ENCODE data around the gene PRRG2.
"Not testable (repeated sequence)": the region's sequence is repeated elsewhere in the genome, so short reads cannot be mapped to it uniquely, and the experiment has no call there.

Gene PRRG2

DNA sequence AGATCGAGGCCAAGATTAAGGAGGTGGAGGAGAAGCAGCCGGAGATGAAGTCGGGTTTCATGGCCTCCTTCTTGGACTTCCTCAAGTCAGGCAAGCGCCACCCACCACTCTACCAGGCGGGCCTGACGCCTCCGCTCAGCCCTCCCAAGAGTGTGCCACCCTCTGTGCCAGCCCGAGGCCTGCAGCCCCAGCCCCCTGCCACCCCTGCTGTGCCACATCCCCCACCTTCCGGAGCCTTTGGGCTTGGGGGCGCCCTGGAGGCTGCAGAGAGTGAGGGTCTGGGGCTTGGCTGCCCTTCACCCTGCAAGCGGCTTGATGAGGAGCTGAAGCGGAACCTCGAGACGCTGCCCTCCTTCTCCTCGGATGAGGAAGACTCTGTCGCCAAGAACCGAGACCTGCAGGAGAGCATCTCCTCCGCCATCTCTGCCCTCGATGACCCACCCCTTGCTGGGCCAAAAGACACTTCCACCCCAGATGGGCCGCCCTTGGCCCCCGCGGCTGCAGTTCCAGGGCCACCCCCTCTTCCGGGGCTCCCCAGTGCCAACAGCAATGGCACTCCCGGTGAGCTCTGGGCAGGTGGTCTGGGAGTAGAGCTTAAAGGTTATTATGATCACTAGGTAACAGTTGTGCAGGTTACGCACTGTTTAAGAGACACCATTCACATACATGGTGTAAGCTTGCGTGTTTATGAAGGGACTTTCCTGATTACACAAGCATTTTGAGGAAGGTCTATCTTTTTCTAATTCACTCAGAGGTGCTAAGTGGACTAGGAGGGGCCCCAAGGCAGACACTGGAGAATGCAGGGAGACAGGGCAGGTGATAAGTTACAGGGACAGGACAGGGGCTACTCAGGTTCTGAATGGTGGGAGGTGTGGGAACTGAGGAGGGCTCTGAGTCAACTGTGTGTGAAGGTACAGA, 18.5 kb downstream of the PRRG2 start:
- Mint-ChIP-seq H3K4me1 (ENCODE audit: low read depth) (peaks cover 5% of the 10 kb centered on the region), H3K36me3 (ENCODE audit: low read depth) (peaks cover 28% of the 10 kb centered on the region), H3K27me3 (ENCODE audit: low read depth) (no peaks in the 10 kb centered on the region), H3K4me3 (no peak overlapping the region), H3K27ac (peak overlapping the region; percentile 65), H3K9me3 (no peaks in the 10 kb centered on the region)

DNA sequence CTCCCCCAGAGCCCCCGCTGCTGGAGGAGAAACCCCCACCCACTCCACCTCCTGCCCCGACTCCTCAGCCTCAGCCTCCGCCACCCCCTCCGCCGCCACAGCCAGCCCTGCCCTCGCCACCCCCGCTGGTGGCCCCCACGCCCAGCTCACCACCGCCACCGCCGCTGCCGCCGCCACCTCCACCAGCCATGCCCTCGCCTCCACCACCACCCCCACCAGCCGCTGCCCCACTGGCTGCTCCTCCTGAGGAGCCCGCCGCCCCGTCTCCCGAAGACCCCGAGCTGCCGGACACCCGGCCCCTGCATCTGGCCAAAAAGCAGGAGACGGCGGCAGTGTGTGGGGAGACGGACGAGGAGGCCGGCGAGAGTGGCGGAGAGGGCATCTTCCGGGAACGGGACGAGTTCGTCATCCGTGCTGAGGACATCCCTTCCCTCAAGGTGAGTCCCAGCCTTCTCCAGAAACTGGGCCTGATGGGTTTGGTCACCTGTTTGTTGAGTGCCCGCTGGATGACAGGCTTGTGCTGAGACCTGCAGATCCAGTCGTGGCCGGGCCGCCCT, 20.4 kb downstream of the PRRG2 start:
- Mint-ChIP-seq H3K27me3 (ENCODE audit: low read depth) (no peaks in the 10 kb centered on the region), H3K27ac (no peak overlapping the region), H3K36me3 (ENCODE audit: low read depth) (peaks cover 31% of the 10 kb centered on the region), H3K4me1 (ENCODE audit: low read depth) (peaks cover 5% of the 10 kb centered on the region), H3K4me3 (no peak overlapping the region), H3K9me3 (no peaks in the 10 kb centered on the region)

DNA sequence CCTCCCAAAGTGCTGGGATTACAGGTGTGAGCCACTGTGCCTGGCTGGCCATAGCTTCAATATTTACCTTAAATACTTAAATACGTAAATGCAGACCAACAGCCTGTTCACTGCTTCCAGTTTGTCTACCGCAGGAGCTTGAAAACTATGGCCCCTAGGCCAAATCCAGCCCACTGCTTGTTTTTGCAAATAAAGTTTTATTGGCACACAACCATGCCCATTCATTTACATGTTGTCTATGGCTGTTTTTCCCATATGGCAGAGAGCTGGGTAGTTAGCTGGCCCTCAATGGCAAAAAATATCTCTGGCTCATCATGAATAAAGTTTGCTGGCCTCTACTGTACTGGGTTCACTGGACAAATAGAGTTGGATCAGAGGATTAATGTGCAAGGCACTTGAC, 21.7 kb downstream of the PRRG2 start:
- Mint-ChIP-seq H3K36me3 (ENCODE audit: low read depth) (peaks cover 31% of the 10 kb centered on the region), H3K27me3 (ENCODE audit: low read depth) (no peaks in the 10 kb centered on the region), H3K4me3 (no peak overlapping the region)

DNA sequence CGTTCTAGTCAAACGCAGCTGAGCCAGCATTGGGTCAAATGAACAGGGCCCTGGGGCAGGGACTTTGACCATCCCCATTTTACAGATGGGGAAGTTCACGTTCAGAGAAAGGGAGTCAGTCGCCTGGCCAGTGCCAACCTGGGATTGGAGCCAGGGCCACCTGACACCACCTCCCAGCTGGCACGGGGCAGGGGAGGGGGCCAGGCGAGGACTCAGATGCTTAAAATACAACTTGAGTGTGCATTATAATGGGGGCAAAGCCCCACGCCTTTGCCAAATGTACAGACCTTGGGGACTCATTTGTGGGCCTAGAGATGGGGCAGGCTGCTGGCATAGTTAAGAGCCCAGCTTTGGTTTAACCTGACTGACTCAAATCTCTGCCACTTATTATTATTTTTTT, 24.5 kb downstream of the PRRG2 start:
- H3K27ac Mint-ChIP-seq = no peak overlapping the region
- H3K36me3 Mint-ChIP-seq (ENCODE audit: low read depth) = peaks cover 20% of the 10 kb centered on the region
- H3K4me1 Mint-ChIP-seq (ENCODE audit: low read depth) = peaks cover 2% of the 10 kb centered on the region
- no peaks in the 10 kb centered on the region for H3K27me3 Mint-ChIP-seq (ENCODE audit: low read depth)
- H3K4me3 Mint-ChIP-seq = no peak overlapping the region
- H3K9me3 Mint-ChIP-seq = no peaks in the 10 kb centered on the region

More for the DNA sequence above, 21.7 kb downstream of the PRRG2 start:
- Mint-ChIP-seq H3K27ac (no peak overlapping the region), H3K9me3 (no peaks in the 10 kb centered on the region), H3K4me1 (ENCODE audit: low read depth) (peaks cover 5% of the 10 kb centered on the region)

DNA sequence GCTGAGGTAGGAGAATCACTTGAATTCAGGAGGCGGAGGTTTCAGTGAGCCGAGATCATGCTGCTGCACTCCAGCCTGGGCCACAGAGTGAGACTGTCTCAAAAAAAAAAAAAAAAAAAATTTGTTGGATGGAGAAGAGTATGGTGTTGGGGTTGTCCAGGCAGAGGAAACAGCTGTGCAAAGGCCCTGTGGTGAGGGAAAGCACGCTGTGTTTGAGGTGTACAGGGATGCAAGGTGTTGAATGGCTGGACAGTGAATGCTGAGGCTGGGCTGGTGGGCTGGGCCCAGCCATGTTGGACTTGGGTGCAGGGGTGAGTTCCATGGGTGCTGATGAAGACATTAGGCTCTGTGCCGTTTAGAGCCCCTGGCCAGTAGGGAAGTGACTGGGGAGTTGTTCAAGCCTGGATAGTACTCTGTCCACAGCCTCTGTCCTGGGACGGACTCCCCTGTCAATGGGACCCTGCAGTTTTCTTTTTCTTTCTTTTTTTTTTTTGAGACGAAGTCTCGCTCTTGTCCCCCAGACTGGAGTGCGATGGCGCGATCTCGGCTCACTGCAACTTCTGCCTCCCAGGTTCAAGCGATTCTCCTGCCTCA, 28.5 kb downstream of the PRRG2 start:
- Mint-ChIP-seq H3K27ac (no peak overlapping the region), H3K9me3 (no peaks in the 10 kb centered on the region), H3K4me1 (ENCODE audit: low read depth) (peaks cover 9% of the 10 kb centered on the region), H3K36me3 (ENCODE audit: low read depth) (peaks cover 15% of the 10 kb centered on the region), H3K4me3 (no peak overlapping the region), H3K27me3 (ENCODE audit: low read depth) (no peaks in the 10 kb centered on the region)

DNA sequence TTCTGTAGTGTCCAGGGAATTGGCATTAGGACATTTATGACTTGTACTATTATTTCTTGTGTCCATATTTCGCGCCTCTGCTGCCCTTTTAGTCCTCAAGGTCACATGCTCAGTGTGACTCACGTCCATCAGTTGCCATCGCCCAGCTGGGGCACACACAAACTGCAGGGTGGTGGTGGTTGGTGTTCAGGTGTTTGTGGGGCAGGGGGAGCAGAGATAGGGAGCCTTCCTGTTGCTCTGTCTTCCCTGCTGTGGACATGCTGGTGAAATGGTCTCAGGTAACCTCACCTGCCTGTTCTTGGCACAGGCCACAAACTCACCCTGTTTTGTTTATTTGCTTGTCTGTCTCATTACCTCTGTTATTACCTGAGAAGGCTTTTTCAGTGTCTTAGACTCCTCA, 32.3 kb downstream of the PRRG2 start:
- Mint-ChIP-seq H3K27ac (no peak overlapping the region), H3K36me3 (ENCODE audit: low read depth) (peaks cover 34% of the 10 kb centered on the region), H3K4me1 (ENCODE audit: low read depth) (peaks cover 9% of the 10 kb centered on the region), H3K9me3 (no peaks in the 10 kb centered on the region), H3K27me3 (ENCODE audit: low read depth) (no peaks in the 10 kb centered on the region), H3K4me3 (no peak overlapping the region)

DNA sequence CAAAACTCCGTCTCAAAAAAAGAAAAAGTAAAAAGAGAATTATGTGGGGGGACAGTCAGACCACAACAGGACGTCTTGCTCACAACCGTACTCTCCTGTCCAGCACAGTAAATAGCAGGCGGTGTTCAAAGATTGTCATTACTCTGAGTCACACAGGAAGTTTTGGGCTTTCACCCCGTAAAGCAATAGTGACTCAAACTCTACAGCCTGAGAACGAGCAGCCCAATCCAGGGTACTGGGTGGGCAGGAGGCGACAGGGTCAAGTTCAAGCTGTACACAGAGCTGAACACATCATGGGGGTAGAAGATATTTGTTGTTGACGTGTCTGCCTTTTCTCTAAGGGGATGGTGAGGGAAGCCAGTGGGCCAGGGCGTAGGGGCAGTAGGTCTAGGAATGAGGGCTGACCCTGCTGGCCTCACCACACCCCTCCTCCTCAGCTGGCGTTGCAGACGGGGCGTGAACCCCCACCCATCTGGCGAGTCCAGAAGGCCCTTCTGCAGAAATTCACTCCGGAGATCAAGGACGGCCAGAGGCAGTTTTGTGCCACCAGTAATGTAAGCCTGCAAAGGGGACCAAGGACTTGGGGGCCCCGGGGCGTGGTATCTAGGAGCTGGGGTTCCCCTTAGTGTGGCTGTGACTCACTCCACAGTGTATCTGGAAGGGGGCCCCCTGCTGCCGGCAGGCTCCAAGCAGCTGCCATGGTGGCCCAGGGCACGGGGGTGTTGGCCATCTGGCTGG, 33.1 kb downstream of the PRRG2 start:
- H3K9me3 Mint-ChIP-seq = no peaks in the 10 kb centered on the region
- H3K27me3 Mint-ChIP-seq (ENCODE audit: low read depth) = no peaks in the 10 kb centered on the region
- H3K36me3 Mint-ChIP-seq (ENCODE audit: low read depth) = peaks cover 38% of the 10 kb centered on the region
- peak overlapping the region; percentile 67 for H3K27ac Mint-ChIP-seq
- no peak overlapping the region for H3K4me3 Mint-ChIP-seq
- H3K4me1 Mint-ChIP-seq (ENCODE audit: low read depth) = peaks cover 9% of the 10 kb centered on the region

DNA sequence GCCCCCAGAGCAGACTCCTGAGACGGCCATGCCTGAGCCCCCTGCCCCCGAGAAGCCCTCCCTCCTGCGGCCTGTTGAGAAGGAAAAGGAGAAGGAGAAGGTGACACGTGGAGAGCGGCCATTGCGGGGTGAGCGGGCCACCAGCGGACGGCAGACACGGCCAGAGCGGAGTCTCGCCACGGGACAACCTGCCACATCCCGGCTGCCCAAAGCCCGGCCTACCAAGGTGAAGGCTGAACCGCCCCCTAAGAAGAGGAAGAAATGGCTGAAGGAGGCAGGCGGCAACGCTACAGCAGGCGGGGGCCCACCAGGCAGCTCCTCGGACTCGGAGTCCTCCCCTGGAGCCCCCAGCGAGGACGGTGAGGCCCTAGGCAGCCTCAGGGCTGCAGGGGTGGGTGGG, 34.7 kb downstream of the PRRG2 start:
- Mint-ChIP-seq H3K27ac (no peak overlapping the region), H3K4me1 (ENCODE audit: low read depth) (peaks cover 9% of the 10 kb centered on the region), H3K4me3 (no peak overlapping the region), H3K36me3 (ENCODE audit: low read depth) (peaks cover 38% of the 10 kb centered on the region), H3K27me3 (ENCODE audit: low read depth) (no peaks in the 10 kb centered on the region), H3K9me3 (no peaks in the 10 kb centered on the region)

DNA sequence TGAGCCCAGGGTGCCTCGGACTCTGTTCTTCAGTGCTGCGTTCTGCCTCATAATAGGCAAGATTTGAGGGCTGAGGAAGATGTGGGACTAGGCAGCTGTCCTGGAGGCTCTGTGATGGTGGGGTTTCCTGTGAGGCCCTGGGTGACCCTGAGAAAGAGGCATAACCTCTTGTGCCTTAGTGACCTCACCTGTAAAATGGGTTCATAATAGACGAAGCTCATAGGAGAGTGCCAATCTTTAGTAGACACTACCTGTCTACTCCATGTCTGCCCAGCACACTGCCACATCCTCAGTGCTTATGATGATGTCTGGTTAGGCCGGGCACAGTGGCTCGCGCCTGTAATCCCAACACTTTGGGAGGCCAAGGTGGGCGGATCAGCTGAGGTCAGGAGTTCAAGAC, 35.4 kb downstream of the PRRG2 start:
- Mint-ChIP-seq H3K4me1 (ENCODE audit: low read depth) (peaks cover 9% of the 10 kb centered on the region), H3K27ac (no peak overlapping the region), H3K9me3 (no peaks in the 10 kb centered on the region), H3K36me3 (ENCODE audit: low read depth) (peaks cover 40% of the 10 kb centered on the region), H3K4me3 (no peak overlapping the region), H3K27me3 (ENCODE audit: low read depth) (no peaks in the 10 kb centered on the region)

DNA sequence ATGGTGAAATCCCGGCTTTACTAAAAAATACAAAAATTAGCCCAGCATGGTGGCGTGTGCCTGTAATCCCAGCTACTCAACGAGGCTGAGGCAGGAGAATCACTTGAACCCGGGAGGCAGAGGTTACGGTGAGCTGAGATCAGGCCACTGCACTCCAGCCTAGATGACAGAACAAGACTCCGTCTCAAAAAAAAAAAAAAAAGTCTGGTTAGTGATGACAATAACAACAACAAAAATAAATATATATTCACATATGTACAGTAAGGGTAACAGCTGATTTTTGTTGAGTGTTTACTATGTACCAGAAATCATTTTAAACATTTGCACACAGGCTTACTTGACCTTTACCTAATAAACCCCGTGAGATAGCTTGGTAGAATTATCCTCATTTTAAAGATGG, 35.8 kb downstream of the PRRG2 start:
- Mint-ChIP-seq H3K9me3 (no peaks in the 10 kb centered on the region), H3K27ac (no peak overlapping the region), H3K4me1 (ENCODE audit: low read depth) (peaks cover 9% of the 10 kb centered on the region), H3K4me3 (no peak overlapping the region), H3K36me3 (ENCODE audit: low read depth) (peaks cover 41% of the 10 kb centered on the region), H3K27me3 (ENCODE audit: low read depth) (no peaks in the 10 kb centered on the region)

DNA sequence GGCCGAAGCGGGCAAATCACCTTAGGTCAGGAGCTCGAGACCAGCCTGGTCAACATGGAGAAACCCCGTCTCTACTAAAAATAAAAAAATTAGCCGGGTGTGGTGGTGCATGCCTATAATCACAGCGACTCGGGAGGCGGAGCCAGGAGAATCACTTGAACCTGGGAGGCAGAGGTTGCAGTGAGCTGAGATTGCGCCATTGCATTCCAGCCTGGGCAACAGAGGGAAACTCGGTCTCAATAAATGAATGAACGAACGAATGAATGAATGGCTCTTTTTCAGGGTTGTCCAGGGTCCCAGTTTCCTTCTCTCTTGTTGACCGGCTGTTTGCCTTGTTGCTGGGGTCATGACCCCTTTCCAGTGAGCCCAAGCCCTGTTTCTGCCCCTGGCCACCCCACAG, 36.7 kb downstream of the PRRG2 start:
- not testable (repeated sequence) for H3K4me3 Mint-ChIP-seq; H3K4me1 Mint-ChIP-seq (ENCODE audit: low read depth); H3K27ac Mint-ChIP-seq; H3K27me3 Mint-ChIP-seq (ENCODE audit: low read depth); H3K9me3 Mint-ChIP-seq
- peaks cover 41% of the 10 kb centered on the region for H3K36me3 Mint-ChIP-seq (ENCODE audit: low read depth)

DNA sequence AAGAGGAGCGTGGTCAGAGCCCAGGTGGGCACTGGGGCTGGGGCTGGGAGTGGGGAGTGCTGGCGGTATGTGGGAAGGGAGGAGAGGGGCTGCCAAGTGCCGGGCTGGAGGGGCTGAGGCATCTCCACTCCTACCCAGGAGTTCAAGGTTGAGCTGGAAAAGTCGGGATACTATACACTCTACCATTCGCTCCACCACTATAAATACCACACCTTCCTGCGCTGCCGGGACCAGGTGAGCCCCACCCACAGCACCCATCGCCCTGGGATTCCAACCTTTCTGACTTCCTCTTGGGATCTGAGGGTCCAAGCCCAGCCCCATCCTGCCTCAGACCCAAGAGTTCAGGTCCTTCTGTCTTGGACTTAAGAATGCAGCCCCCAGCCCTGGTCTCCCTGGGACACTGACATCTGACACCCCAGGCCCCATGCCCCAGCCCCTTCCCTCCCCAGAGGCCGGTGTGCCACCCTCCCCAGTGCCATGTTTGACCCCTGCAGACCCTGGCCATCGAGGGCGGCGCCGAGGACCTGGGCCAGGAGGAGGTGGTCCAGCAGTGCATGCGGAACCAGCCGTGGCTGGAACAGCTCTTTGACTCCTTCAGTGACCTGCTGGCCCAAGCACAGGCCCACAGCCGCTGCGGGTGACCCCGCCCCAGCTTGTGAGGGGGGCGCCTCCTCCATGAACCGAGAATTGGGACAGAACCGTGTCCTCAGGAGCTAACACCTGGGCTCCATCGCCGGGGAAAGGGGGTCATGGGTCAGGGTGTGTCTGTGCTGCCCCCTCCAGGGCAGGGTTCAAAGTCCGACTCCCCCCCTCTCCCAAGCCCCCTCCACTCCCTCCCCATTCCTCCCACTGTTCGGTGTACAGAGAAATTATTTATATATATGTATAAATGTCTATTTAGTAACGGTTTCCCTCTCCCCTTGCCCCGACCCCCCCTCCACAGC, 44.1 kb downstream of the PRRG2 start:
- Mint-ChIP-seq H3K4me3 (no peak overlapping the region), H3K27me3 (ENCODE audit: low read depth) (no peaks in the 10 kb centered on the region), H3K36me3 (ENCODE audit: low read depth) (peaks cover 22% of the 10 kb centered on the region), H3K27ac (no peak overlapping the region), H3K9me3 (no peaks in the 10 kb centered on the region), H3K4me1 (ENCODE audit: low read depth) (no peaks in the 10 kb centered on the region)

DNA sequence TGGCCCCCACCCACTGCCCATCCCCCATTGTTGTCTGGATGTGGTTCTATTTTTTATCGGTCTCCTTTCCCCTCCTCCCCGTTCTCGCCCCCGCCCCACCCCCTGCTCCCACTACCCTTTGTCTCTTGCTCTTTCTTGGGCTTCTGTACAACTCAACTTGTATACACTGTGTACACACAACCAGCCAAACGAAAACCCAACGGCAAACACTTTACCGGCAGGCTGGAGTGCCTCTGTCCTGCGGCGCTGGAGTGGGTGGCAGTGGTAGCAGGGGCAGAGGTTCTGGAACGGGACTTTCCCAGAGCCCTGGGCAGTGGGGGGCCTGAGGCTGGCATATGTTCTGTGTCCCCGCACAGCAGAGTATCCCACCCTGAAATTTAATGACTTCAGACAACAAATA, 45.1 kb downstream of the PRRG2 start:
- no peaks in the 10 kb centered on the region for H3K27me3 Mint-ChIP-seq (ENCODE audit: low read depth)
- H3K27ac Mint-ChIP-seq = no peak overlapping the region
- peaks cover 22% of the 10 kb centered on the region for H3K36me3 Mint-ChIP-seq (ENCODE audit: low read depth)
- H3K4me1 Mint-ChIP-seq (ENCODE audit: low read depth) = no peaks in the 10 kb centered on the region
- no peaks in the 10 kb centered on the region for H3K9me3 Mint-ChIP-seq
- no peak overlapping the region for H3K4me3 Mint-ChIP-seq

DNA sequence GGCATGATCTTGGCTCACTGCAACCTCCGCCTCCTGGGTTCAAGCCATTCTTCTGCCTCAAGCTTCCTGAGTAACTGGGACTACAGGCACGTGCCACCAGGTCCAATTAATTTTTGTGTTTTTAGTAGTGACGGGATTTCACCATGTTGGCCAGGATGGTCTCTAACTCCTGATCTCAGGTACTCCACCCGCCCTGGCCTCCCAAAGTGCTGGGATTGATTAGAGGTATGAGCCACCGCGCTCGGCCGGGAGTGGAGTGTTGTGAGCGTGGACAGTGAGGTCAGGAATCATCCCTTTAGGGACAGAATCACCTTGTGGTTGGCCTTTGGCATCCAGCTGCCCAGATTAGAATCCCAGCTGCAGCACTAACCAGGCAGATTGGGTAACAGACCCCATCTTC, 48.5 kb downstream of the PRRG2 start:
- peaks cover 6% of the 10 kb centered on the region for H3K36me3 Mint-ChIP-seq (ENCODE audit: low read depth)
- H3K27ac Mint-ChIP-seq = no peak overlapping the region
- no peaks in the 10 kb centered on the region for H3K4me1 Mint-ChIP-seq (ENCODE audit: low read depth)
- H3K27me3 Mint-ChIP-seq (ENCODE audit: low read depth) = no peaks in the 10 kb centered on the region
- no peaks in the 10 kb centered on the region for H3K9me3 Mint-ChIP-seq
- no peak overlapping the region for H3K4me3 Mint-ChIP-seq

Data from T-helper 1 cell treated with Interleukin-12 subunit alpha and Interleukin-12 subunit beta and Interleukin-4 antibody, amounts not matched to agents 30 μg/mL and 1 μg/mL, for 36 hours (primary cell).